Neuron (in vitro differentiated cells): ENCODE data around the gene LRATD1.

ENCODE experiments used
- H2AFZ ChIP-seq: one replicate; pipeline ENCODE4 v1.6.1; 2013; ENCODE audit warnings: low read depth, mild to moderate bottlenecking, inconsistent platforms, low read length, moderate library complexity
- H3K27me3 ChIP-seq: one replicate; pipeline ENCODE4 v1.6.1; 2013; ENCODE audit warnings: low read length; ENCODE audit not compliant: insufficient read depth
- H3K36me3 ChIP-seq: one replicate; pipeline ENCODE4 v1.6.1; 2013; ENCODE audit warnings: low read length; ENCODE audit not compliant: insufficient read depth
- H3K4me1 ChIP-seq: one replicate; pipeline ENCODE4 v1.6.1; 2013; ENCODE audit warnings: low read length; ENCODE audit not compliant: insufficient read depth
- H3K4me3 ChIP-seq: 2 replicates; pipeline ENCODE4 v1.5.1; 2013; ENCODE audit warnings: mild to moderate bottlenecking, low read length, moderate library complexity
- H3K9me3 ChIP-seq: one replicate; pipeline ENCODE4 v1.6.1; 2013; ENCODE audit warnings: low read length

LRATD1 gene

DNA sequence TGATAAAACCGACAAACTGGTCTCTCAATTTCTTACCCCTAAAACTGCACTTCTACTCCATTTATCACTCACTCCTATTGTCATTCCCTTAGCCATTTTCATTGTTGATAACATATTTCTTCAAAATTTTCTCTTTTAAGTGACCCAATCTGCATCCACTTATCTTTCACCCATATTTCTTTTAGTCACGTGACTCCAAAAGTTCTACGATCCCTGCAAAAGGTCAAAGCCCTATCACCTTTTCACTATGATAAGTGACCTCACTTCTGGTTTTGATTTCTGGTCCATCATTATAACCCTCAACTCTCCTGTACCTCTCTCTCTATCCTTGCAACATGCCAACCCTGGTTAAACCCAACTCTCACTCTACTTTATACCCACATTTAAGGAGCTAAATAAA, 49.1 kb downstream of the LRATD1 start:
- H2AFZ ChIP-seq: no peak overlapping the region
- no peaks in the 10 kb centered on the region for H3K27me3 ChIP-seq
- no peaks in the 10 kb centered on the region for H3K9me3 ChIP-seq
- no peaks in the 10 kb centered on the region for H3K4me1 ChIP-seq
- H3K4me3 ChIP-seq: no peak overlapping the region
- no peaks in the 10 kb centered on the region for H3K36me3 ChIP-seq
